ENCODE data around the gene TANK.
"Not testable (repeated sequence)": the region's sequence is repeated elsewhere in the genome, so short reads cannot be mapped to it uniquely, and the experiment has no call there.

The TANK gene

GRCh38 chr2:161160226-161161073 is at the start of gene TANK:
Gene TANK (plus strand): TSS chr2:161160428. CDS start chr2:161179663, 19,235 bp downstream.
- DNase-seq (ENCODE audit: low read depth in 3 of 3) = peak; percentile 78 to 88 (median 84)

DNA sequence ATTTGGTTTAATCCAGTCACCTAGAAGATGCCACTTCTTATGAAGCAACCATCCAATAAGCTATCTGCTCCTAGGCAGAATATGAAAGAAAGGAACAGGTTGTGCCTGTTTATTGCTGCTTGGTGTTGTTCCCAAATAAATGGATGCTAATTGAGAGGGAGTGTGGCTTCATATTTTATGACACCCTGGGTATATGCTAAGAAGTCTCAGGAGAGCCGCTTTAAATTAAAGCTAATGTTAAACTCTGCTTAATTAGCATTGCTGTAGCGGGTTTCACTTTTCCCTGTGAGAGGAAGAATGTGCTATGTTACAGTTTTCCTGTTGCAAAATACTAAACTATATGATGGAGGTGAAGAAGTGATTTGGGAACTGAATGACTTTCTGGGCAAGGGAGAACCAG is 48.7 kb upstream of the TANK start:
- no peak for DNase-seq (ENCODE audit: low read depth in 3 of 3)

DNA sequence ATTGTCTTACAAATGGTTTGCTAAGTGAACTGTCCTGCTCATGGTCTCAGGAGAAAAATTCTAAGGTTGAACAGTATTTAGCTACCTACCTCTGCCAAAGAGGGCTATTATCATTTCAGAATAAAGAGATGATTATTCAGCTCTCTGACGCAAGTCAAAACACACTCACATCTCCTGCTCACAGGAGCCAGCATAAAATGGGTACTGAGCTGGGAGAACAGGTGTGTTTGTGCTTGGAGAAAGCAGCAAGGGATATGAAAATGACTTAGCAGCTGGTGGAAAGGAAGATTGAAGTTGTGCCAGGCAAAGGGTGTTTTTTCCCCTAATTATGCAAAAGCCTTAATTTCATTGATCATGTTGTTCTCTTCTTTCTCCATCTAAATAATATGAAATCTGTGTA is 47.3 kb upstream of the TANK start:
- DNase-seq (ENCODE audit: low read depth in 3 of 3) = no peak

- DNase-seq (ENCODE audit: low read depth in 3 of 3) = no peak
These were observed 46.3 kb upstream of the TANK start for GRCh38 chr2:161113693-161114575.

DNA sequence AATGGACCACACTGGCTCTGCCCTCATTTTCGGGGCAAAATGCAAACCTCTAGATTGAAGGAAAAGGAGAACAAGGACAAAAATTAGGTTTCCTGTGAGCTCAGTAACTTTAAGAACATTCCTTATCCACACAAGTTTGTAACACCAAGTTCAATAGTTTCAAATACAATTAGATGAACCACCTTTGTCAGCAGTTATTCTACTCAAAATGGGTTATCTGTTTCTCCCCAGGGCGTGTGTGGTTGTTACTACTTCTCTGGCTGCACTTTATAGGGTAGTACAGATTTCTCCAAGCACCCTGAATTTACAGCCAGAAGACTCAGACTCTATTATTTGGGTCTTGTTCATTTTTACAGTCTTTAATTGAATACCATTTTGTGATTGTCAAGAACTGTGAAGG is 45.0 kb upstream of the TANK start:
- DNase-seq (ENCODE audit: low read depth in 3 of 3) = no peak

DNA sequence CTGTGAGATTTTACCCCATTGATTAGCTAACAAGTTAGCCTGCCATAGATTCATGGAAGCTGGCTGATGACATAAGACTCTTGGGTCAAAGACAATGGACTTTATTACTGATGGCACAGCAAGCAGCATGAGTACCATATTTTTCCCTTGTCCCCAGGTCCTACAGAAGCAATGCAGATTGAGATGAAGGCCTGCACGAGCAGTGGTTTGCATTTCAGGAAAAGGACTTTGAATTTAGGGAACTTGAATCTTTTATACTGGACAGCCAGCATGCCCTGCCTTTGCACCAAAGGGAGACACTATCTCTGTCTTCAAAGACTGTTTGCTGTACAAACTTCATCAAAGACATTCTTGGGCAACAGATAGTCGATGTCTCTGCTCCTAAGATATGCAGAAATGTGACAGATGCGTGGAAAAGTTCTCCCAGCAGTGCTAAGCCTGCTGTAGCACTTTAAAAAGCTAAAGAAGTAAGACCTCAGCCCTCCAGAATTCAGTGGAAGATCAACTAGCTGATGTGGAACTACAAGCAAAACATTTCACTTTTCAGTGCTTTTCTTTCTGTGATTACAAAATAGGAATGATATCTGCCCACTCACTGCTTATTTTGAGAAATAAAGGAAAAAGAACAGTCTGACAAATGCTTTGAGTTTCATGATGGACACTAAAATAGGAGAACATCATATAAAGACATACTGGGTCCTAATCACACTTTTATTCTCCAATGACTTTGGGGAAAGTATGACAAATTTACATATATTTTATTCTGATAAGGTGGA is 44.4 kb upstream of the TANK start:
- no peak for DNase-seq (ENCODE audit: low read depth in 3 of 3)

DNA sequence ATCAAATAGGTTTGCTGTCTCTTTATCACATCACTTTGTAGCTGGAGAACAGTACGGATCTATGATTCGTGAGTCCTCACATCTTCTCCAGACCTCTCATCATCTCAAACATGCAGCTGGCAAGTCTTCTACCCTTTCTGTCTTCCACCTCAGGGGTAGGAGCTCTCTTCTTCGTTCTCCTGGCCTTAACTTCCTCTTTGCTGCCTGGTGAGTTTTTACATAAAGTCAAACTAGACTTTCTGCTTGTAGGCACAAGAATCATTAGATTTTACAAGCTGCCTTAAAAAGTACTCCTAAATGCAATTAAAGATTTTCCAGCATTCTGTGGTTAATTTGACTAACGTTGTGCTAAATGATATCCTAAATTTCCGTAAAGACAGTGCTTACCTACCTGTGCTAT is 43.7 kb upstream of the TANK start:
- DNase-seq (ENCODE audit: low read depth in 3 of 3) = no peak

- DNase-seq (ENCODE audit: low read depth in 3 of 3) = no peak
These were observed 42.7 kb upstream of the TANK start for GRCh38 chr2:161117506-161117905.

GRCh38 chr2:161118722-161119121 is 41.5 kb upstream of the TANK start:
- DNase-seq (ENCODE audit: low read depth in 3 of 3) = no peak

DNA sequence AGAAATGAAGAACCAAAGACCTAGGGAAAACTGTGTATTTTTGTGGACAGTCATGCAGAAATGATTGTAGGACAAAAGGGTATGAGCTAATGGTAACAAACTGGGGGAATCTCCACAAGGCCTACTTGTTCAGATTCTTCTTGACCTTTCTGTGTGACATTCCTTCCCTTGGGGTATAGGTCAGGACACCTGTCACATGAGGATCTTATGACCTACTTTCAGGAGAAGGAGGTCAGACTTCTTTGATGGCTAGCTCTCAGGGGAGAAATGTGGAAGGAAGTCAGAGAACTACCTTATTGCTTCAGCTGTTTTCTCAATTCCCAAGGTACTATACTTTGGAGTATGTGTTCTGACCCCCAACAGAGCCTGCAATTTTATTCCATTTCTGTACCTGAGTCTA is 40.7 kb upstream of the TANK start:
- DNase-seq (ENCODE audit: low read depth in 3 of 3) = no peak

- DNase-seq (ENCODE audit: low read depth in 3 of 3) = no peak
These were observed 39.5 kb upstream of the TANK start for GRCh38 chr2:161120775-161121174.

DNA sequence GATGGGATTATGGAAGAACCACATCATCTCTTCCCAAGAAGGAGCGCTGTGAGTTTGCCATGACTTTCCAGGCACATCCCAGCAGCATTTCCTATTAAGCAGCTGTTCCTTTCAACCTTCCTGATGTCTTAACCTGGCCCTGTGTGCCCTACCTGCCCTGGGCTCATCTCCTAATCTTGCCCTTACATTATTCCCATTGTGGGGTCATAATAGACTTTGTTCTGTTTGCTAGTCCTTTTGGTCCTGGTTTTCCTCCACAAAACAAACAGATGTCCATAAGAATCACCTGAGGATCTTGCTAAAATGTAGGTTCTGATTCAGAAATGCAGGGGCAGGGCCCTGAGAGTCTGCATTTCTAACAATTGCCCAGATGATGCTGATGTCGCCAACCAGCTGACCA is 38.6 kb upstream of the TANK start:
- DNase-seq (ENCODE audit: low read depth in 3 of 3) = no peak

GRCh38 chr2:161122772-161123530 is 37.3 kb upstream of the TANK start:
- no peak for DNase-seq (ENCODE audit: low read depth in 3 of 3)

GRCh38 chr2:161123531-161124030 is 36.6 kb upstream of the TANK start:
- no peak for DNase-seq (ENCODE audit: low read depth in 3 of 3)

DNA sequence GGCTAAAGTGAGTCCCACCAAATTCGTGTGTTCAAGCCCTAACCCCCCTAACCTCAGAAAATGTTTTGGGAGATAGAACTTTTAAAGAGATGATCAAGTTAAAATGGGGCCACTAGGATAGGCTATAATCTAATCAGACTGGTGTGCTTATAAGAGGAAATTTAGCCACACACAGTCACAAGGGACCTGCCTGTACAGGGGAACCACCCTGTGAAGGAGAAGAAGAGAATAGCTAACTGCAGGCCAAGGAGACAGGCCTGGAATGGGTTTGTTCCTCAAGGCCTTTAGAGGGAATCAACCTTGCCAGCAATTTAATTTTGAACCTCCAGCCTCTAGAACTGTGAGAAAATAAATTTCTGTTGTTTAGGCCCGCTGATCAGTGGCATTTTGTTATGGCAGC is 36.0 kb upstream of the TANK start:
- DNase-seq (ENCODE audit: low read depth in 3 of 3) = no peak

- DNase-seq (ENCODE audit: low read depth in 3 of 3) = no peak
These were observed 31.3 kb upstream of the TANK start for GRCh38 chr2:161128885-161129284.

DNA sequence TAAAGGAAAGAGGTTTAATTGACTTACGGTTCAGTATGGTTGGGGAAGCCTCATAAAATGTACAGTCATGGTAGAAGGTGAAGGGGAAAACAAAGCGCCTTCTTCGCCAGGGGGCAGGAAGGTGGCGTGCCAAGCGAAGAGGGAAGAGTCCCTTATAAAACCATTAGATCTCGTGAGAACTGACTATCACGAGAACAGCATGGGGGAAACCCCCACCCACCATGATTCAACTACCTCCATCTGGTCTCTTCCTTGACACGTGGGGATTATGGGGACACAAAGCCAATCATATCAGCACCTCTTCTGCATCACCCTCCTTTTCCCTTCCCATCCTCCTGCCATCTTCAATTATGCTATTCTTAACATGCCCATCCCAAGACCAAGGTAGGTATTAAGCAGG is 29.9 kb upstream of the TANK start:
- DNase-seq (ENCODE audit: low read depth in 3 of 3) = no peak

GRCh38 chr2:161131074-161131680 is 29.1 kb upstream of the TANK start:
- DNase-seq (ENCODE audit: low read depth in 3 of 3) = no peak

GRCh38 chr2:161131804-161132203 is 28.4 kb upstream of the TANK start:
- DNase-seq (ENCODE audit: low read depth in 3 of 3) = no peak

DNA sequence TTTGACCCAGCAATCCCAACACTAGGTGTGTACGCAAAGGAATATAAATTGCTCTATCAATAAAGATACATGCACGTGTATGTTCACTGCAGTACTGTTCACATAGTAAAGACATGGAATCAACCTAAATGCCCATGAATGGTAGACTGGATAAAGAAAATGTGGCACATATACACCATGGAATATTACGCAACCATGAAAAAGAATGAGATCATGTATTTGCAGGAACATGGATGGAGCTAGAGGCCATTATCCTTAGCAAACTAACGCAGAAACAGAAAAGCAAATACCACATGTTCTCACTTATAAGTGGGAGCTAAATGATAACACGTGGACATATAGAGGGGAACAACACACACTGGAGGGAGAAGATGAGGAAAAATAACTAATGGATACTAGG is 27.8 kb upstream of the TANK start:
- not testable (repeated sequence) for DNase-seq (ENCODE audit: low read depth in 3 of 3)

- no peak for DNase-seq (ENCODE audit: low read depth in 3 of 3)
These were observed 26.9 kb upstream of the TANK start for GRCh38 chr2:161133366-161133765.
